Keratinocyte (primary cell): ENCODE results near the gene ADGRA1.

Experiments
- EZH2 ChIP-seq: IDR thresholded peaks from one replicate; pipeline ENCODE4 v1.6.1; 2012; ENCODE audit warnings: inconsistent platforms, mild to moderate bottlenecking, low read length, moderate library complexity
- TF ChIP-seq, protein P1 (sequence below), 3 experiments: IDR thresholded peaks in 1 of 3; conservative IDR thresholded peaks in 1 of 3; optimal IDR thresholded peaks in 1 of 3; 2 replicates in 2 of 3; 3 replicates in 1 of 3; pipeline versions ENCODE3 to v1.5.1; 2011; ENCODE audit warnings: low read length in 3 of 3, mild to moderate bottlenecking in 3 of 3, moderate library complexity in 2 of 3, control low read depth in 1 of 3, inconsistent platforms in 1 of 3; ENCODE audit not compliant: insufficient read depth in 2 of 3; ENCODE audit errors: extremely low read depth in 1 of 3

DNA sequence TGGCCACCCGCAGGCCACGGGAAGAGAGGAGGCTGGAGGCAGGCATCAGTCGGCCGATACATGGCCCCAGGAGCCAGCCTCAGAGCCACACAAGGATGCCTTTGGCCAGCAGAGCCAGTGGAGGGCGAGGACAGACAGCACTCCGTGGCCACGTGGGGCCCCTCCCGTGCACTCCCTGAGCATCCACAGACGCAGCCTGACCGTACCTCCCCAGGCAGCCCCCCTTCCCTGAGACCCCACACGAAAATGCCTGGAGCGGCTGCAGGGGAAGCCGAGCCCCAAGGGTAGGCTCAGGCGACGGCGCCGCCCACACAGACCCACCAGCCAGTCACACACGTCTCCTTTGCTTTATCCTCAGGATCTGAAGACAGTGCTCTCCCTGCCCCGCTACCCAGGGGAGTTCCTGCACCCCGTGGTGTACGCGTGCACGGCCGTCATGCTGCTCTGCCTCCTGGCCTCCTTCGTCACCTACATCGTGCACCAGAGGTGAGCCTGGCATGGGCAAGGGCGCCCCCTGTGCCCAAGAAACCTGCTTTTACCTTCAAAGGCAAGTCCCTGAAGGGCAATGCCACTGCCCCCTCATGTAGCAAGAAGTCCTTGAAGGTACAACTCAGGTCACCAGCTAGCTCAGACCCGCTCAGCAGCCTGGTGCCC, 9.0 kb downstream of the ADGRA1 start:
- TF ChIP-seq, protein P1, sequence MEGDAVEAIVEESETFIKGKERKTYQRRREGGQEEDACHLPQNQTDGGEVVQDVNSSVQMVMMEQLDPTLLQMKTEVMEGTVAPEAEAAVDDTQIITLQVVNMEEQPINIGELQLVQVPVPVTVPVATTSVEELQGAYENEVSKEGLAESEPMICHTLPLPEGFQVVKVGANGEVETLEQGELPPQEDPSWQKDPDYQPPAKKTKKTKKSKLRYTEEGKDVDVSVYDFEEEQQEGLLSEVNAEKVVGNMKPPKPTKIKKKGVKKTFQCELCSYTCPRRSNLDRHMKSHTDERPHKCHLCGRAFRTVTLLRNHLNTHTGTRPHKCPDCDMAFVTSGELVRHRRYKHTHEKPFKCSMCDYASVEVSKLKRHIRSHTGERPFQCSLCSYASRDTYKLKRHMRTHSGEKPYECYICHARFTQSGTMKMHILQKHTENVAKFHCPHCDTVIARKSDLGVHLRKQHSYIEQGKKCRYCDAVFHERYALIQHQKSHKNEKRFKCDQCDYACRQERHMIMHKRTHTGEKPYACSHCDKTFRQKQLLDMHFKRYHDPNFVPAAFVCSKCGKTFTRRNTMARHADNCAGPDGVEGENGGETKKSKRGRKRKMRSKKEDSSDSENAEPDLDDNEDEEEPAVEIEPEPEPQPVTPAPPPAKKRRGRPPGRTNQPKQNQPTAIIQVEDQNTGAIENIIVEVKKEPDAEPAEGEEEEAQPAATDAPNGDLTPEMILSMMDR (optimal IDR thresholded peaks at IDR 0.05 in 1 of 3, IDR thresholded peaks at IDR 0.05 in 1 of 3, conservative IDR thresholded peaks at IDR 0.05 in 1 of 3; ENCODE audit: extremely low read depth in 1 of 3, insufficient read depth in 2 of 3, low read length in 3 of 3): peak in 1 of 3 experiments; percentile 31
- TF ChIP-seq EZH2: no peak
